KMS-11 (cell line): Measurements from ENCODE around the gene DBX2.

Experiments used
- H2AFZ ChIP-seq: fragments of 200-600 bp; sonication (generic); 2 replicates; pipeline ENCODE4 v1.6.1; 2016; ENCODE audit warnings: antibody characterized with exemption, mixed run types, low read depth
- H3K27ac ChIP-seq: fragments of 200-600 bp; sonication (generic); 2 replicates; pipeline ENCODE4 v1.6.1; 2016; ENCODE audit warnings: mild to moderate bottlenecking, mixed run types
- H3K27me3 ChIP-seq: fragments of 200-600 bp; sonication (generic); 2 replicates; pipeline ENCODE4 v1.6.1; 2017; ENCODE audit warnings: mild to moderate bottlenecking, low read depth, mixed run types, moderate library complexity; ENCODE audit not compliant: insufficient read depth
- H3K36me3 ChIP-seq: fragments of 200-600 bp; sonication (generic); 2 replicates; pipeline ENCODE4 v1.6.1; 2017; ENCODE audit warnings: mild to moderate bottlenecking, mixed run types; ENCODE audit not compliant: insufficient read depth
- H3K4me1 ChIP-seq: fragments of 200-600 bp; sonication (generic); 2 replicates; pipeline ENCODE4 v1.6.1; 2016; ENCODE audit warnings: mild to moderate bottlenecking, low read depth, mixed run types; ENCODE audit not compliant: poor library complexity, severe bottlenecking
- H3K4me2 ChIP-seq: fragments of 200-600 bp; sonication (generic); 2 replicates; pipeline ENCODE4 v1.7.0; 2016; ENCODE audit warnings: mild to moderate bottlenecking, mixed run types
- H3K4me3 ChIP-seq: fragments of 200-600 bp; sonication (generic); IDR thresholded peaks from 2 replicates; pipeline ENCODE4 v1.6.1; 2017; ENCODE audit warnings: low read depth, low read length, mixed read lengths; ENCODE audit not compliant: insufficient read depth
- H3K79me2 ChIP-seq: fragments of 200-600 bp; sonication (generic); 2 replicates; pipeline ENCODE4 v1.6.1; 2016; ENCODE audit warnings: low read depth, mixed run types; ENCODE audit not compliant: insufficient read depth
- H3K9ac ChIP-seq: fragments of 200-600 bp; sonication (generic); 2 replicates; pipeline ENCODE4 v1.6.1; 2016; ENCODE audit warnings: mild to moderate bottlenecking, mixed run types
- H4K20me1 ChIP-seq: fragments of 200-600 bp; sonication (generic); 2 replicates; pipeline ENCODE4 v1.6.1; 2016; ENCODE audit warnings: mild to moderate bottlenecking, mixed run types; ENCODE audit not compliant: insufficient read depth
- TF ChIP-seq, protein P1 (sequence below): fragments of 200-600 bp; sonication (generic); conservative IDR thresholded peaks from 2 replicates; pipeline ENCODE4 v1.6.1; 2017; ENCODE audit warnings: low read depth, mild to moderate bottlenecking, antibody characterized with exemption, low read length, moderate library complexity, mixed read lengths

The DBX2 gene

DNA sequence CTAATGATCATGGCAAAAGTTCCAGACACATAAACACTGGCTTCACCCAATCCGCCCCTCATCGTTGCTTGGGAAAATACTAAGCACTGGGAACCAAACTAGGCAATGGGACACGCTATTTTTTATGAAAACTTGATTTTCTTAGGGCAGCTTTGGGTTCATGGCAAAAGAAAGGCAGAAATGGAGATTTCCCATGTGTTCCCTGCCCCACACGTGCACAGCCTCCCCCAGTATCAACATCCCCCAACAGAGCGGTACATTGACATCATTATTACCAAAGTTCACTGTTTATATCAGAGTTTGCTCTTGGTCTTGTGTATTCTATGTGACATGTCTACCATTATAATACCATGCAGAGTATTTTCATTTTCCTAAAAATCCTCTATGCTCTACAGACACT is 71.0 kb downstream of the DBX2 start:
- H3K36me3 ChIP-seq = no peaks in the 10 kb centered on the region; the same call in 1 of the 2 replicates
- H4K20me1 ChIP-seq = no peaks in the 10 kb centered on the region
- no peak overlapping the region for H3K9ac ChIP-seq
- H3K27ac ChIP-seq = no peak overlapping the region
- H3K79me2 ChIP-seq = no peaks in the 10 kb centered on the region
- no peak overlapping the region for H2AFZ ChIP-seq
- H3K4me3 ChIP-seq = no peak overlapping the region
- no peaks in the 10 kb centered on the region for H3K4me1 ChIP-seq
- no peaks in the 10 kb centered on the region for H3K27me3 ChIP-seq
- TF ChIP-seq, protein P1, sequence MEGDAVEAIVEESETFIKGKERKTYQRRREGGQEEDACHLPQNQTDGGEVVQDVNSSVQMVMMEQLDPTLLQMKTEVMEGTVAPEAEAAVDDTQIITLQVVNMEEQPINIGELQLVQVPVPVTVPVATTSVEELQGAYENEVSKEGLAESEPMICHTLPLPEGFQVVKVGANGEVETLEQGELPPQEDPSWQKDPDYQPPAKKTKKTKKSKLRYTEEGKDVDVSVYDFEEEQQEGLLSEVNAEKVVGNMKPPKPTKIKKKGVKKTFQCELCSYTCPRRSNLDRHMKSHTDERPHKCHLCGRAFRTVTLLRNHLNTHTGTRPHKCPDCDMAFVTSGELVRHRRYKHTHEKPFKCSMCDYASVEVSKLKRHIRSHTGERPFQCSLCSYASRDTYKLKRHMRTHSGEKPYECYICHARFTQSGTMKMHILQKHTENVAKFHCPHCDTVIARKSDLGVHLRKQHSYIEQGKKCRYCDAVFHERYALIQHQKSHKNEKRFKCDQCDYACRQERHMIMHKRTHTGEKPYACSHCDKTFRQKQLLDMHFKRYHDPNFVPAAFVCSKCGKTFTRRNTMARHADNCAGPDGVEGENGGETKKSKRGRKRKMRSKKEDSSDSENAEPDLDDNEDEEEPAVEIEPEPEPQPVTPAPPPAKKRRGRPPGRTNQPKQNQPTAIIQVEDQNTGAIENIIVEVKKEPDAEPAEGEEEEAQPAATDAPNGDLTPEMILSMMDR = no peak
- no peak overlapping the region for H3K4me2 ChIP-seq

DNA sequence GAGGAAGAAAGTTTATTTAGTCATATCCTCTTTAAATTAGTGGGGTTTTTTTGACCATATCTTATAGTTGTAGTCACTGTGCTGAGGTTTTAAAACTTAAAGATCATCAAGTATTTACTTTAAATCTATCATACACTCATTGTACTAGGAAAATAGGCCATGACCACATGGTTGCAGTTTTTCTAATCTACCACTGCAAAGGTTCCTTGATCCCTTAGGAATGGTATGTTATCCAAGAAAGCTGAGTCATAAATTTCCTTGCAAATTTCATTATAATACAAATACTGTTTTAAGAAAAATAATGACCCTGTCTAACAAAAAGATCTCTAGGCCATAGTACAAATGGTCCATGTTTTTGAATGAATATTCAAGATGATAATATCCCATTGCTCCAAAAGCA is 74.7 kb downstream of the DBX2 start:
- no peaks in the 10 kb centered on the region for H3K4me1 ChIP-seq
- H2AFZ ChIP-seq = no peak overlapping the region
- H4K20me1 ChIP-seq = no peaks in the 10 kb centered on the region
- no peak overlapping the region for H3K9ac ChIP-seq
- H3K4me2 ChIP-seq = no peak overlapping the region
- no peak overlapping the region for H3K27ac ChIP-seq
- no peaks in the 10 kb centered on the region for H3K27me3 ChIP-seq
- TF ChIP-seq, protein P1 = no peak
- no peaks in the 10 kb centered on the region for H3K36me3 ChIP-seq
- H3K79me2 ChIP-seq = no peaks in the 10 kb centered on the region
- H3K4me3 ChIP-seq = no peak overlapping the region

DNA sequence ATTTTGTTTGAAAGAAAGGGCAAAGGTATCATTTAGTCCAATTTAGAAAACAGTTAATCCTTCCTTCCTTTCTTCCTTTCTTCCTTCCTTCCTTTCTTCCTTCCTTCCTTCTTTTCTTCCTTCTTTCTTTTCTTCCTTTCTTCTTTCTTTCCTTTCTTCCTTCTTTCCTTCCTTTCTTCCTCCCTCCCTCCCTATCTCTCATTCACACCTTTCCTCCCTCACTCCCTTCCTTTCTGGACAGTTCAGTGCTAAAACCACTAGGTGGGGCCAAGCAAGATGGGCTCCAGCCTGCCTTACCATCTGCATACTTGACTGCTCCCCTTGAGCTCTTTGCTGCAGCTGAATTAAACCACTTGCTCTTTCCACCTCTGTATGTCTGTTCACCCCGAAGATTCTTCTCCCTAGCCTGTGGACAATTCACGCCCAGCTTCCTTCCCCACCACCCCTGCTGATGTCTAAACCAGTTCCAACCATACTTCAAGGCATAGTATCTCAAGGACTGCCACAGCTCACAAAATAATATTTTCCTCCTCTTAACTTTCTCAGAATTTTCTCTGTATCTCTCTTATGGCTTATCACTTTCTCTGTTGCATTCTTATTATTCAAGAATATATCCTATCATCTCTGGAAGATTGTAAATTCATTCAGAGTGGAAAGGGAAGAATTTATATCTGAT is 78.0 kb downstream of the DBX2 start:
- H3K4me2 ChIP-seq = no peak overlapping the region
- H3K9ac ChIP-seq = no peak overlapping the region
- H4K20me1 ChIP-seq = no peaks in the 10 kb centered on the region
- H3K4me3 ChIP-seq = no peak overlapping the region
- TF ChIP-seq, protein P1 = peak; percentile 54
- no peaks in the 10 kb centered on the region for H3K79me2 ChIP-seq
- no peaks in the 10 kb centered on the region for H3K4me1 ChIP-seq
- H3K27ac ChIP-seq = no peak overlapping the region
- no peaks in the 10 kb centered on the region for H3K36me3 ChIP-seq
- no peaks in the 10 kb centered on the region for H3K27me3 ChIP-seq
- H2AFZ ChIP-seq = no peak overlapping the region

DNA sequence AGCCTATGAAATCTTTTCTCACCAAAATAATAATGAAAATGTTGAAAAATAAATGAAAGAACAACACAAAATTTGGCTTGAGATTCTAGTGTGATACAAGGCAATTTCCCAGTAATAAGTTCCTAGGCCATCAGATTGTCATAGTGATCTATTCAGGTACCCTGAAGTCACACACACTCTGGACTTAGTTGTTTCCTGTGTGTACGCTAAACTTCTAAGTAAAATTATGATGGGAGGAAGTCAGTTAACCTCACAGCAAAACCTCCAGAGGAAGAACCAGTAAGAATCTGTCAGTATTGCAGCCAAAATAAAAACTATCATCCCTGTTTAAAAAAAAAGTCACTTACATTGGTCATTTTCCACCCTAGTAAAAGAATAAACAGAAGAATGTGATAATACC is 81.9 kb downstream of the DBX2 start:
- no peaks in the 10 kb centered on the region for H3K79me2 ChIP-seq
- H3K9ac ChIP-seq = no peak overlapping the region
- no peaks in the 10 kb centered on the region for H3K4me1 ChIP-seq
- H3K27me3 ChIP-seq = no peaks in the 10 kb centered on the region
- H2AFZ ChIP-seq = no peak overlapping the region
- no peaks in the 10 kb centered on the region for H4K20me1 ChIP-seq
- no peak overlapping the region for H3K4me2 ChIP-seq
- H3K4me3 ChIP-seq = no peak overlapping the region
- H3K36me3 ChIP-seq = no peaks in the 10 kb centered on the region
- no peak overlapping the region for H3K27ac ChIP-seq
- TF ChIP-seq, protein P1 = no peak
